Neural cell (in vitro differentiated cells): ENCODE data around the gene RIN2. TPM values are rescaled to one million over a fixed set of nuclear protein-coding genes. Genes with fewer than 3 reads are reported as not detected.

Experiments
- H2AFZ ChIP-seq: fragments of 200-600, 300-800 bp; sonication (generic), shearing (Covaris generic); 2 replicates; pipeline ENCODE4 v1.6.0; 2014; ENCODE audit warnings: low read depth, mild to moderate bottlenecking, antibody characterized with exemption, low read length, moderate library complexity
- H3F3A ChIP-seq: fragments of 200-600 bp; shearing (Covaris generic); 2 replicates; pipeline ENCODE4 v1.6.1; 2016; ENCODE audit warnings: mild to moderate bottlenecking, moderate library complexity, mixed read lengths, antibody characterized with exemption, low read length; ENCODE audit not compliant: insufficient read depth, poor library complexity, severe bottlenecking
- H3K27ac ChIP-seq: fragments of 200-600, 300-800 bp; sonication (generic), shearing (Covaris generic); 2 replicates; pipeline ENCODE4 v1.5.1; 2014; ENCODE audit warnings: mild to moderate bottlenecking, low read length, moderate library complexity
- H3K27me3 ChIP-seq: fragments of 300-800, 200-600 bp; sonication (generic), shearing (Covaris generic); 2 replicates; pipeline ENCODE4 v1.6.0; 2014; ENCODE audit warnings: mild to moderate bottlenecking, low read depth, low read length, moderate library complexity; ENCODE audit not compliant: insufficient read depth
- H3K36me3 ChIP-seq: fragments of 300-800, 200-600 bp; sonication (generic), shearing (Covaris generic); 2 replicates; pipeline ENCODE4 v1.5.1; 2014; ENCODE audit warnings: mild to moderate bottlenecking, antibody characterized with exemption, low read length, moderate library complexity; ENCODE audit not compliant: insufficient read depth
- H3K4me2 ChIP-seq: fragments of 300-800, 200-600 bp; sonication (generic), shearing (Covaris generic); 2 replicates; pipeline ENCODE4 v1.6.0; 2014; ENCODE audit warnings: mild to moderate bottlenecking, low read length
- H3K4me3 ChIP-seq: fragments of 300-800, 200-600 bp; sonication (generic), shearing (Covaris generic); 2 replicates; pipeline ENCODE4 v1.5.1; 2014; ENCODE audit warnings: mild to moderate bottlenecking, low read length, moderate library complexity
- H3K79me2 ChIP-seq: fragments of 200-600 bp; shearing (Covaris generic); replicated peaks from 2 replicates; pipeline ENCODE4 v1.6.0; 2014; ENCODE audit warnings: mild to moderate bottlenecking, low read length, moderate library complexity; ENCODE audit not compliant: insufficient read depth
- H3K9ac ChIP-seq: fragments of 300-800, 200-600 bp; sonication (generic), shearing (Covaris generic); 2 replicates; pipeline ENCODE4 v1.6.1; 2016; ENCODE audit warnings: mild to moderate bottlenecking, low read length, mixed read lengths
- H3K9me2 ChIP-seq: fragments of 200-600 bp; shearing (Covaris generic); 2 replicates; pipeline ENCODE4 v1.6.1; 2016; ENCODE audit warnings: mild to moderate bottlenecking, low read length, mixed read lengths; ENCODE audit not compliant: insufficient read depth
- H3K9me3 ChIP-seq: fragments of 200-600, 300-800 bp; sonication (generic), shearing (Covaris generic); 2 replicates; pipeline ENCODE4 v1.6.1; 2016; ENCODE audit warnings: mild to moderate bottlenecking, mixed run types, low read length, moderate library complexity, mixed read lengths
- H4K20me1 ChIP-seq: fragments of 200-600 bp; shearing (Covaris generic); 2 replicates; pipeline ENCODE4 v1.6.1; 2016; ENCODE audit warnings: mild to moderate bottlenecking, mixed run types; ENCODE audit not compliant: insufficient read depth
- EP300 ChIP-seq: fragments of 450-650 bp; conservative IDR thresholded peaks from 2 replicates; pipeline ENCODE4 v1.6.1; 2014; ENCODE audit warnings: antibody characterized with exemption, mild to moderate bottlenecking, moderate library complexity; ENCODE audit not compliant: poor library complexity, severe bottlenecking
- EZH2 ChIP-seq: fragments of 200-600, 300-800 bp; shearing (Covaris generic), sonication (generic); IDR thresholded peaks from 2 replicates; pipeline ENCODE4 v1.6.1; 2014; ENCODE audit warnings: antibody characterized with exemption, low read length, borderline replicate concordance, mild to moderate bottlenecking; ENCODE audit not compliant: insufficient read depth, poor library complexity, severe bottlenecking
- MXI1 ChIP-seq: fragments of 450-650 bp; conservative IDR thresholded peaks from 2 replicates; pipeline ENCODE4 v1.6.1; 2014; ENCODE audit warnings: antibody characterized with exemption, mild to moderate bottlenecking; ENCODE audit not compliant: poor library complexity, severe bottlenecking
- POLR2AphosphoS5 ChIP-seq: IDR thresholded peaks from 2 replicates; pipeline ENCODE4 v1.6.1; 2012
- RAD21 ChIP-seq: fragments of 450-650 bp; conservative IDR thresholded peaks from 2 replicates; pipeline ENCODE4 v1.6.1; 2014; ENCODE audit warnings: antibody characterized with exemption, mild to moderate bottlenecking, moderate library complexity
- REST ChIP-seq: IDR thresholded peaks from 2 replicates; pipeline ENCODE4 v1.6.1; 2012; ENCODE audit warnings: borderline replicate concordance
- SMC3 ChIP-seq: fragments of 450-650 bp; conservative IDR thresholded peaks from 2 replicates; pipeline ENCODE4 v1.6.1; 2014; ENCODE audit warnings: antibody characterized with exemption, mild to moderate bottlenecking, moderate library complexity; ENCODE audit not compliant: poor library complexity
- TAF1 ChIP-seq: IDR thresholded peaks from 2 replicates; pipeline ENCODE4 v1.6.1; 2012; ENCODE audit warnings: low read depth
- polyA plus RNA-seq: library from polyadenylated mRNA; depleted of rRNA; stranded (reverse); fragments of >200 nt; gene quantifications from 2 replicates; pipeline ENCODE4 v1.2.3, GENCODE V29; 2014
- TF ChIP-seq, protein P1 (sequence below): fragments of 450-650 bp; IDR thresholded peaks from 2 replicates; pipeline ENCODE4 v1.5.1; 2014; ENCODE audit warnings: antibody characterized with exemption, mild to moderate bottlenecking, moderate library complexity; ENCODE audit not compliant: poor library complexity, severe bottlenecking

RIN2 gene
- polyA plus RNA-seq, 1 donor from 2014 or later = 4.7 TPM

DNA sequence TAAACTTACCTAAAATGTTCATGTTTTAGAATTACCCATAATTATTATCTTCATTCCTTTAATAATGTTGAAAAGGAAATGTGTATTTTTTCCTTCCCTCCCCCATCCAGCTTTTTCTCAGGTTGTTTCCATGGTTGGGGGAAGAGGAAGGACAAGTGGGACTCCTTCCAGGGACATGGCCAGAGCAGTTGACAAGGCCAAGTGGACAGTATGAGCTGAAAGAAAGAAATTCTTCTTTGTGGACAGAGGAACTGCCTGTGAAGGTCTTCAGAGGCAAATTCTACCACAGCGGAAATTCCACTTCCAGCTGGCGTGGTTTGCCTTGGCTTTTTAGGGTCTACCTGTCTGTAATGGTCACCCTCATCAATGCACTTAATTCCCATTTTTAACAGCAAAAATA lies 33.8 kb downstream of the RIN2 start:
- Histone ChIP-seq H3K27ac (no peak overlapping the region), H3F3A (no peaks in the 10 kb centered on the region), H2AFZ (no peak overlapping the region), H3K27me3 (no peaks in the 10 kb centered on the region), H3K4me2 (no peak overlapping the region), H3K9me2 (no peaks in the 10 kb centered on the region), H3K9ac (no peak overlapping the region), H3K4me3 (no peak overlapping the region), H3K9me3 (no peaks in the 10 kb centered on the region), H3K36me3 (no peaks in the 10 kb centered on the region), H3K79me2 (peaks cover under 1% of the 10 kb centered on the region), H4K20me1 (no peaks in the 10 kb centered on the region)
- TF ChIP-seq, protein P1, sequence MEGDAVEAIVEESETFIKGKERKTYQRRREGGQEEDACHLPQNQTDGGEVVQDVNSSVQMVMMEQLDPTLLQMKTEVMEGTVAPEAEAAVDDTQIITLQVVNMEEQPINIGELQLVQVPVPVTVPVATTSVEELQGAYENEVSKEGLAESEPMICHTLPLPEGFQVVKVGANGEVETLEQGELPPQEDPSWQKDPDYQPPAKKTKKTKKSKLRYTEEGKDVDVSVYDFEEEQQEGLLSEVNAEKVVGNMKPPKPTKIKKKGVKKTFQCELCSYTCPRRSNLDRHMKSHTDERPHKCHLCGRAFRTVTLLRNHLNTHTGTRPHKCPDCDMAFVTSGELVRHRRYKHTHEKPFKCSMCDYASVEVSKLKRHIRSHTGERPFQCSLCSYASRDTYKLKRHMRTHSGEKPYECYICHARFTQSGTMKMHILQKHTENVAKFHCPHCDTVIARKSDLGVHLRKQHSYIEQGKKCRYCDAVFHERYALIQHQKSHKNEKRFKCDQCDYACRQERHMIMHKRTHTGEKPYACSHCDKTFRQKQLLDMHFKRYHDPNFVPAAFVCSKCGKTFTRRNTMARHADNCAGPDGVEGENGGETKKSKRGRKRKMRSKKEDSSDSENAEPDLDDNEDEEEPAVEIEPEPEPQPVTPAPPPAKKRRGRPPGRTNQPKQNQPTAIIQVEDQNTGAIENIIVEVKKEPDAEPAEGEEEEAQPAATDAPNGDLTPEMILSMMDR = no peak
- TF ChIP-seq MXI1 (no peak), EP300 (no peak), POLR2AphosphoS5 (no peak), SMC3 (no peak), RAD21 (no peak), REST (no peak), EZH2 (no peak), TAF1 (no peak)

GRCh38 chr20:19793716-19794115 lies 35.7 kb downstream of the RIN2 start:
- no peaks in the 10 kb centered on the region for H3K9me3 ChIP-seq
- no peaks in the 10 kb centered on the region for H3K9me2 ChIP-seq
- H3F3A ChIP-seq = no peaks in the 10 kb centered on the region
- no peaks in the 10 kb centered on the region for H3K36me3 ChIP-seq
- no peaks in the 10 kb centered on the region for H3K27me3 ChIP-seq
- TF ChIP-seq RAD21 (no peak), REST (no peak), SMC3 (no peak), POLR2AphosphoS5 (no peak), EZH2 (no peak), TAF1 (no peak), MXI1 (no peak), EP300 (no peak)
- TF ChIP-seq, protein P1 = no peak
- no peak overlapping the region for H3K27ac ChIP-seq
- no peaks in the 10 kb centered on the region for H3K79me2 ChIP-seq
- H3K4me3 ChIP-seq = no peak overlapping the region
- no peak overlapping the region for H3K9ac ChIP-seq
- no peak overlapping the region for H2AFZ ChIP-seq
- no peaks in the 10 kb centered on the region for H4K20me1 ChIP-seq
- no peak overlapping the region for H3K4me2 ChIP-seq
